OCI-LY1 (cell line): ENCODE data around the gene LYVE1.

Experiments
- H2AFZ ChIP-seq: fragments of 200-600 bp; sonication (generic), shearing (Covaris generic); 2 replicates; pipeline ENCODE4 v1.6.0; 2014; ENCODE audit warnings: antibody characterized with exemption, mild to moderate bottlenecking, low read length
- H3F3A ChIP-seq: fragments of 200-600 bp; sonication (generic), shearing (Covaris generic); 2 replicates; pipeline ENCODE4 v1.6.0; 2014; ENCODE audit warnings: mild to moderate bottlenecking, antibody characterized with exemption, low read length, moderate library complexity; ENCODE audit not compliant: insufficient read depth
- H3K27ac ChIP-seq: fragments of 200-600 bp; sonication (generic); 2 replicates; pipeline ENCODE4 v1.5.1; 2014; ENCODE audit warnings: low read length, mixed run types, mild to moderate bottlenecking, low read depth; ENCODE audit not compliant: poor library complexity, severe bottlenecking
- H3K27me3 ChIP-seq: fragments of 200-600 bp; sonication (generic); 2 replicates; pipeline ENCODE4 v1.6.0; 2014; ENCODE audit warnings: antibody characterized with exemption, mild to moderate bottlenecking, low read length, moderate library complexity; ENCODE audit not compliant: insufficient read depth
- H3K36me3 ChIP-seq: fragments of 200-600 bp; sonication (generic); 2 replicates; pipeline ENCODE4 v1.6.1; 2014; ENCODE audit warnings: mild to moderate bottlenecking, antibody characterized with exemption, low read length, moderate library complexity, mixed read lengths; ENCODE audit not compliant: insufficient read depth
- H3K4me1 ChIP-seq: fragments of 200-600 bp; sonication (generic); 2 replicates; pipeline ENCODE4 v1.5.1; 2014; ENCODE audit warnings: mild to moderate bottlenecking, low read length, moderate library complexity; ENCODE audit not compliant: insufficient read depth, severe bottlenecking
- H3K4me2 ChIP-seq: fragments of 200-600 bp; sonication (generic), shearing (Covaris generic); 2 replicates; pipeline ENCODE4 v1.6.1; 2014; ENCODE audit warnings: low read length
- H3K4me3 ChIP-seq: fragments of 200-600 bp; sonication (generic); 2 replicates; pipeline ENCODE4 v1.5.1; 2014; ENCODE audit warnings: low read length, low read depth, mild to moderate bottlenecking, mixed read lengths; ENCODE audit not compliant: poor library complexity, severe bottlenecking
- H3K79me2 ChIP-seq: fragments of 200-600 bp; shearing (Covaris generic); 2 replicates; pipeline ENCODE4 v1.6.1; 2016; ENCODE audit warnings: mixed run types, low read length, mixed read lengths; ENCODE audit not compliant: insufficient read depth
- H3K9ac ChIP-seq: fragments of 200-600 bp; sonication (generic), shearing (Covaris generic); 2 replicates; pipeline ENCODE4 v1.6.1; 2014; ENCODE audit warnings: mild to moderate bottlenecking, low read length, mixed read lengths
- H3K9me2 ChIP-seq: fragments of 200-600 bp; sonication (generic), shearing (Covaris generic); 2 replicates; pipeline ENCODE4 v1.6.1; 2014; ENCODE audit warnings: low read depth, mild to moderate bottlenecking, low read length, mixed read lengths
- H3K9me3 ChIP-seq: fragments of 200-600 bp; shearing (Covaris generic); 2 replicates; pipeline ENCODE4 v1.6.1; 2014; ENCODE audit warnings: low read length, mixed read lengths
- H4K20me1 ChIP-seq: fragments of 200-600 bp; sonication (generic), shearing (Covaris generic); 2 replicates; pipeline ENCODE4 v1.6.0; 2016; ENCODE audit warnings: mild to moderate bottlenecking, low read length; ENCODE audit not compliant: insufficient read depth
- CTCF ChIP-seq: fragments of 200-600 bp; sonication (generic), shearing (Covaris generic); IDR thresholded peaks from 2 replicates; pipeline ENCODE4 v1.5.1; 2017; ENCODE audit warnings: mild to moderate bottlenecking, antibody characterized with exemption, low read length, moderate library complexity, mixed read lengths
- EZH2 ChIP-seq: fragments of 200-600 bp; sonication (generic), shearing (Covaris generic); IDR thresholded peaks from 2 replicates; pipeline ENCODE4 v1.8.0; 2017; ENCODE audit warnings: borderline replicate concordance, mixed run types, mild to moderate bottlenecking, antibody characterized with exemption, low read length, moderate library complexity, mixed read lengths

Gene LYVE1, protein sequence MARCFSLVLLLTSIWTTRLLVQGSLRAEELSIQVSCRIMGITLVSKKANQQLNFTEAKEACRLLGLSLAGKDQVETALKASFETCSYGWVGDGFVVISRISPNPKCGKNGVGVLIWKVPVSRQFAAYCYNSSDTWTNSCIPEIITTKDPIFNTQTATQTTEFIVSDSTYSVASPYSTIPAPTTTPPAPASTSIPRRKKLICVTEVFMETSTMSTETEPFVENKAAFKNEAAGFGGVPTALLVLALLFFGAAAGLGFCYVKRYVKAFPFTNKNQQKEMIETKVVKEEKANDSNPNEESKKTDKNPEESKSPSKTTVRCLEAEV

GRCh38 chr11:10568486-10568941 lies at the start of gene LYVE1:
Gene LYVE1, minus strand, starts transcription at chr11:10568665. Its CDS starts 133 bp downstream, at chr11:10568532.
- Histone ChIP-seq H3K4me2 (no peak within 1 kb of the TSS), H3K36me3 (no peaks in the 10 kb centered on the region), H4K20me1 (no peaks in the 10 kb centered on the region), H3K27ac (no peak within 1 kb of the TSS), H3K27me3 (no peaks in the 10 kb centered on the region), H3K9me3 (no peaks in the 10 kb centered on the region), H3K4me3 (no peak within 1 kb of the TSS), H3K9me2 (no peaks in the 10 kb centered on the region), H2AFZ (no peak within 1 kb of the TSS), H3K4me1 (no peaks in the 10 kb centered on the region), H3F3A (no peaks in the 10 kb centered on the region), H3K9ac (no peak within 1 kb of the TSS), H3K79me2 (no peaks in the 10 kb centered on the region)
- TF ChIP-seq EZH2 (no peak), CTCF (no peak)

DNA sequence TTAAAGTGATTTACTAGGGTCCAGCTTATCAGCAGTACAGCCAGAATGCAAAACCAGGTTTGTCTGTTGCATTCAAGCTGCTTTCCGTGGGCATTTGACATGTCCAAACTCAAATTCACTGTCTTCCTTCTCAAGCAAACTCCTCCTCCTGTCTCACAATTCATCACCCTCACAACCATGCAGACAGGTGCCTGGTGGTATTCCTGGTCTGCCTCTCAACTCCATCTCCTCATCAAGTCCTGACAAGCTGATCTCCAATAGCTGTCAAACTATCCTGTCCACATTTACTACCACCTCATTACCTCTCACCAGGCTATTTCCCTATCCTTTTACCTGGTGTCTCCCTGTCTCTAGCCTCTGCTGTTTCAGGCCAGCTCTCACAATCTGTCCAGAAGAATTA lies 49.1 kb upstream of the LYVE1 start:
- Histone ChIP-seq H3K4me3 (no peak overlapping the region), H3K9ac (no peak overlapping the region), H3K27ac (no peak overlapping the region), H4K20me1 (no peaks in the 10 kb centered on the region), H3K4me1 (peaks cover 7% of the 10 kb centered on the region), H3F3A (no peaks in the 10 kb centered on the region), H3K36me3 (no peaks in the 10 kb centered on the region), H3K79me2 (no peaks in the 10 kb centered on the region), H2AFZ (no peak overlapping the region), H3K9me2 (no peaks in the 10 kb centered on the region), H3K27me3 (no peaks in the 10 kb centered on the region), H3K4me2 (no peak overlapping the region), H3K9me3 (no peaks in the 10 kb centered on the region)
- TF ChIP-seq EZH2: no peak
- no peak for TF ChIP-seq CTCF

- Histone ChIP-seq H3K9ac (no peak overlapping the region), H2AFZ (no peak overlapping the region), H3K27me3 (no peaks in the 10 kb centered on the region), H3F3A (no peaks in the 10 kb centered on the region), H3K79me2 (no peaks in the 10 kb centered on the region), H4K20me1 (no peaks in the 10 kb centered on the region), H3K9me2 (no peaks in the 10 kb centered on the region), H3K4me3 (no peak overlapping the region), H3K9me3 (no peaks in the 10 kb centered on the region), H3K27ac (peak overlapping the region; percentile 36), H3K4me2 (peak overlapping the region; percentile 30; the same call in 1 of the 2 replicates), H3K36me3 (no peaks in the 10 kb centered on the region), H3K4me1 (peaks cover 49% of the 10 kb centered on the region)
- TF ChIP-seq CTCF (no peak), EZH2 (no peak)
Measured at GRCh38 chr11:10611979-10612862, 43.8 kb upstream of the LYVE1 start.
